Stimulated activated CD8-positive, alpha-beta memory T cell treated with anti-CD3 and anti-CD28 coated beads, Interleukin-12 subunit alpha, Interleukin-12 subunit beta, amount 100 ng/mL, for 1 hour (primary cell): ENCODE measurements around the gene ETFB.
"Not testable (repeated sequence)": the region's sequence is repeated elsewhere in the genome, so short reads cannot be mapped to it uniquely, and the experiment has no call there.

Source experiments
- DNase-seq: peaks from one replicate; pipeline ENCODE4 v3.0.0-alpha.2; 2020; ENCODE audit warnings: low read depth

ETFB gene

GRCh38 chr19:51365965-51366388, at the start of gene ETFB:
Gene ETFB, minus strand, starts transcription at chr19:51366388. Its CDS starts 62 bp downstream, at chr19:51366326.
- DNase-seq: no peak

GRCh38 chr19:51415187-51415586, 49.0 kb upstream of the ETFB start:
- no peak for DNase-seq

GRCh38 chr19:51410950-51411748, 45.0 kb upstream of the ETFB start:
- DNase-seq: no peak

- no peak for DNase-seq
These were observed 41.4 kb upstream of the ETFB start for GRCh38 chr19:51407511-51408131.

- DNase-seq: no peak
These were observed 35.9 kb upstream of the ETFB start for GRCh38 chr19:51402117-51402516.

- not testable (repeated sequence) for DNase-seq
These were observed 33.7 kb upstream of the ETFB start for GRCh38 chr19:51399936-51400335.

GRCh38 chr19:51399231-51399630, 33.0 kb upstream of the ETFB start:
- no peak for DNase-seq

GRCh38 chr19:51398096-51398704, 32.0 kb upstream of the ETFB start:
- no peak for DNase-seq

GRCh38 chr19:51397453-51397852, 31.3 kb upstream of the ETFB start:
- not testable (repeated sequence) for DNase-seq

- no peak for DNase-seq
These were observed 30.0 kb upstream of the ETFB start for GRCh38 chr19:51396175-51396574.

- DNase-seq: peak; percentile 81
These were observed 28.1 kb upstream of the ETFB start for GRCh38 chr19:51394050-51394836.

GRCh38 chr19:51392701-51393100, 26.5 kb upstream of the ETFB start:
- DNase-seq: no peak

GRCh38 chr19:51391073-51391611, 25.0 kb upstream of the ETFB start:
- no peak for DNase-seq

GRCh38 chr19:51389143-51389542, 23.0 kb upstream of the ETFB start:
- no peak for DNase-seq

GRCh38 chr19:51387924-51388389, 21.8 kb upstream of the ETFB start, which contains the start of gene LIM2:
Gene LIM2, minus strand, starts transcription at chr19:51387974. Its CDS starts 531 bp downstream, at chr19:51387443.
- DNase-seq: no peak

- no peak for DNase-seq
These were observed 20.8 kb upstream of the ETFB start for GRCh38 chr19:51386882-51387520.

- no peak for DNase-seq
These were observed 15.8 kb upstream of the ETFB start for GRCh38 chr19:51382004-51382403.

GRCh38 chr19:51380379-51380778, 14.2 kb upstream of the ETFB start:
- no peak for DNase-seq

GRCh38 chr19:51377422-51377821, 11.2 kb upstream of the ETFB start:
- no peak for DNase-seq

GRCh38 chr19:51375504-51376221, 9.5 kb upstream of the ETFB start:
- no peak for DNase-seq
